NCI-H774 (cell line): ENCODE measurements around the gene KCNE2.
"Not testable (repeated sequence)": the region's sequence is repeated elsewhere in the genome, so short reads cannot be mapped to it uniquely, and the experiment has no call there.

ENCODE experiments used
- DNase-seq: peaks from one replicate; lab custom pipeline; 2025; lab: John Stamatoyannopoulos, UW

KCNE2 gene

DNA sequence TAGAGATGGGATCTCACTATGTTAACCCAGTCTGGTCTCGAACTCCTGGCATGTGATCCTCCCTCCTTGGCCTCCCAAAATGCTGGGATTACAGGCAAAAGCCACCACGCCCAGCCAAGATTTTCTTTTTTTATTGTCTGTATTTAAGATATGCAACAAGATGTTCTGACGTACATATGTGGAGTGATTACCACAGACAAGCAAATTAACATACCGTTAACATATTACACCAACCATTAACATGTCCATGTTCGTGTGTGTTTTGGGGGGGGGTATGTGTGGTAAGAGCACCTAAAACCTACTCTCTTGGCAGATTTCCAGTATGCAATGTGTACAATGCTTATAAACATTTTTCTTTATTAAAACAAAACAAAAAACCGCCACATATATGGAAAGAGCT is 10.6 kb upstream of the KCNE2 start:
- DNase-seq = no peak

DNA sequence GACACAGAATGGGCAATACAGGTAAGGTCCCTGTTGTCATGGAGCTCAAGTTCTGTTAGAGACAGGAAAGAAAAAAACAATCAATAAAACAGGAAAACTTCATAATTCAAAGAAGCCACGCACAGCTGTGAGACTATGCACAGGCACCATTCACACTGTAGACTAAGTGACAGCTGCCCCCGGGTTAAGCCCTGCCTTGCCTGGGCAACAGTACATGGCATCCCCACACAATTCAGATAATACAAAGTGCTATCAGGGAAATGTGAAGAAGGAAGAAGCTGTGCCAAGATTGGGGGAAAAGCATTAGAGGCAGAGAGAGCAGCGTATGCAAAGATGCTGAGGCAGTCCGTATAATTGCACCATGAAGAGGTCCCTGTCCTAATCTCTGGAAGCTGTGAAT is 9.0 kb upstream of the KCNE2 start:
- DNase-seq = no peak

DNA sequence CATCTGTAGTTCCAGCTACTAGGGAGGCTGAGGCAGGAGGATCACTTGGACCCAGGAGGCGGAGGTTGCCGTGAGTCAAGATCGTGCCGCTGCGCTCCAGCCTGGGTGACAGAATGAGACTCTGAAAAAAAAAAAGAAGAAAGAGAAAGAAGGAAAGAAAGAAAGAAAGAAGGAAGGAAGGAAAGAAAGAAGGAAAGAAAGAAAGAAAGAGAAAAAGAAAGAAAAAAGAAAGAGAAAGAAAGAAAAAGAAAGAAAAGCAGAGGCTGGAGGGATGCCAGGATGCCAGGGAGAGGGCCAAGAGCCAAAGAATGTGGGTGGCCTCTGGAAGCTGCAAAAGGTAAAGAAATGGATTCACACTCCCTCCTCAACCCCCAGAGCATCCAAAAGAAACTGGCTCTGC is 8.2 kb upstream of the KCNE2 start:
- DNase-seq = no peak

DNA sequence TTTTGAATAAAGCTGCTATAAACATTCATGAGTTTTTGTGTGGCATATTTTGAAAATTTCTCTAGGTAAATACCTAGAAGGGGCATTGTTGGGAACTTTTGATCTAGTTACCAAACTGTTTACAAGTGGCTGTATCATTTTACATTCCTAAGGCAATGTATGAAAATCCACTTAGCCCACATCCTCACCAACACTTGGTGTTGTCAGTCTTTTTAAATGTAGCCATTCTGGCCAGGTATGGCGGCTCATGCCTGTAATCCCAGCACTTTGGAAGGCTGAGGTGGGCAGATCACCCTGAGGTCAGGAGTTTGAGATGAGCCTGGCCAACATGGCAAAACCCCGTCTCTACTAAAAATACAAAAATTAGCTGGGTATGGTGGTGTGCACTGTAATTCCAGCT is 5.9 kb upstream of the KCNE2 start:
- no peak for DNase-seq

DNA sequence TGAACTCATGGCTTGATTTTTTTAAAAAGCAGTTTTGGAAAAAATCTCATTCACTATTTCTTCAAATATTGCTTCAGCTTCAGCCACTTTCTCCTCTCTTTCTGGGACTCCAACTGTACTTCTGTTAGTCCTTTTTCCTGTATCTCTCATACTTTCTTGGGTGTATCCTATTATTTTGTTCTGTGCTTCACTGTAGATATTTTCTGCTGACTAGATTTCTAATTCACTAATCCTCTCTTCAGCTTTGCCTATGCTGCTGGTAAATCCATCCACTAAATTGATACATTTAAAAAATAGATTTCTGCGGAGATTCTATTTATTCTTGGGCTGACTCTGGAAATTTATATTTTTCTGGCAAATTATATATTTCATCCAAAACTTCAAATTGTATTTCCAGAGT is 4.9 kb upstream of the KCNE2 start:
- no peak for DNase-seq

DNA sequence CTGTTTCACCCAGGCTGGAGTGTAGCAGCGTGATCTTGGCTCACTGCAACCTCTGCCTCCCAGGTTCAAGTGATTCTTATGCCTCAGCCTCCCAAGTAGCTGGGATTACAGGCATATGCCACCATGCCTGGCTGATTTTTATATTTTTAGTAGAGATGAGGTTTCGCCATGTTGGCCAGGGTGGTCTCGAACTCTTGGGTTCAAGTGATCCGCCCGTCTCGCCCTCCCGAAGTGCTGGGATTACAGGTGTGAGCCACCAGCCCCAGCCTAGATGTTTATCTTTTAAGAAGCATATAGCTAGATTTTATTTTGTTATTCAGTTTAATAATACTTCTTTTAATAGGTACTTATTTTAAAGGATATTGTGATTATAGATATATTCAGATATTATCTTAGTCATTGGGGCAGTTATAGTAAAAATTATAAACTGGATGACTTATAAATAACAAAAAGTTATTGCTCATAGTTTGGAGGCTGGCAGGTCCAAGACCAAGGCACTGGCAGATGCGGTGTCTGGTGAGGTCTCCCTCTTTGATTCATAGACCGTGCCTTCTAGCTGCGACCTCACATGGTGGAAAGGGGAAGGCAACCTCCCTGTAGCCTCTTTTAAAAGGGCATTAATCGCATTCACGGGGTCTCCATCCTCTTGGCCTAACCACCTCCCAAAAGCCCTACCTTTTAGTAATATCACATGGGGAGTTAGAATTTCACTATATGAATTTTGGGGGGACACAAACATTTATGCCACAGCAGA is 3.1 kb upstream of the KCNE2 start:
- DNase-seq = no peak

DNA sequence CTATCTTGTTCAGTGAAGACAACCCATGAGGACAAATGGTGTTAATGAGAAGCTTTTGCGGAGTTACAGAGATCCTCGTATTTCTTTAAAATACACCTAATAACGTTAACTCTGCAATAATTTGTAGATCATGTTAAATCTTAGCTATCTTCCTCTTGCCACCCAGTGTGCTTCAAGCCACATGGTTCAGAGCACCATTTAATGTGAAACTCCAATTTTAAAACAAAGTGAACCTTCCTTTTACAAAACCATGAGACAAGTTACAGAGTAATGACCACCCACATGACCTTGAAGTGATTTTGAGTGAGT is 1.7 kb upstream of the KCNE2 start:
- no peak for DNase-seq

DNA sequence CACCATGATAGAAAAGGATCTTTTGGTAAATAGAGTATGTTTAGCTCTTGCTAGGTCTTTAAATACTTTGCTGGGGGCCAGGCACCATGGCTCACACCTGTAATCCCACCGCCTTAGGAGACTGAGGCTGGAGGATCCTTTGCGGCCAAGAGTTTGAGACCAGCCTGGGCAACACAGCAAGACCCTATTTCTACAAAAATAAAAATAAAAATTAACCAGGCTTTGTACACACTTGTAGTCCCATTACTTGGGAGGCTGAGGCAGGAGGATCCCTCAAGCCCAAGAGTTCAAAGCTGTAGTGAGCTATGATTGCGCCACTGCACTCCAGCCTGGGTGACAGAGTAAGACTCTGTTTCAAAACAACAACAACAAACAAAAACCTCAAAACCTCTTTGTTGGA is 1.1 kb upstream of the KCNE2 start:
- DNase-seq = no peak

DNA sequence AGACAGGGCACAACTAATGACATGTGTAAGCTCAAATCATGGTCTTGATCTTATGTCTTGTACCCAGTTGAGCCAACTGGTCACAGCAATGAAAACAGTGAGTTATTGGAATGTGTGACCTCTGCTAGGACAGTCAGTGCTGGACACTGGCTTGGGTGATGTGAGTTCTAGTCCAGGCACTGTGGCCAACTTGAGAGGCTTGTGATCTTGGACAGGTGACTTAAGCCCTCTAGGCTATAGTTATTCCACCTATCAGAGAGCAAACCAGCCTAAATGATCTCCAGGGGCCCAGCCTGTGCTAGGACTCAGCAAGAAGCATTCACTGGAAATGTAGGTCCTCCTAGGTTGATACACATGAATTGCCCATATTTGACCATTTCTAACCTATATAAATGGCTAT is 1.1 kb downstream of the KCNE2 start:
- no peak for DNase-seq

DNA sequence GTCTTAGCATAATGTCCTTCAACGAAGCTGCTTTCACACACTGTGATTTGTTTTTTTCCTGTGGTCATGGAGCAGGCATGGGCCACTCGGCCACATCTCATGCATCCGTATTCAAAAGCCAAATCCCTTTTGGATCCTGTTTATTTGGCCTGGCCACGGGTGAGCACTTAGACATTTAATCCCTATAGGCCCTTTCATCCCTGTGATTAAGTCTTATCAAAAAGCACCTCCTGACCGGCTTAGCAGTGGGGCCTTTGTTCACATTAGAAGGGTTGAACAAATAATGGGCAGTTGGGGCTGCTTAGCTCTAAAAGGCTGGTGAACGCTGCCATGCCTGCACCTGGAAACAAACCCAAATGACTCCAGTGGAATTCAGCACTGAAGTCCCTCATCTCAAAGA is 2.0 kb downstream of the KCNE2 start:
- peak; percentile 19 for DNase-seq

DNA sequence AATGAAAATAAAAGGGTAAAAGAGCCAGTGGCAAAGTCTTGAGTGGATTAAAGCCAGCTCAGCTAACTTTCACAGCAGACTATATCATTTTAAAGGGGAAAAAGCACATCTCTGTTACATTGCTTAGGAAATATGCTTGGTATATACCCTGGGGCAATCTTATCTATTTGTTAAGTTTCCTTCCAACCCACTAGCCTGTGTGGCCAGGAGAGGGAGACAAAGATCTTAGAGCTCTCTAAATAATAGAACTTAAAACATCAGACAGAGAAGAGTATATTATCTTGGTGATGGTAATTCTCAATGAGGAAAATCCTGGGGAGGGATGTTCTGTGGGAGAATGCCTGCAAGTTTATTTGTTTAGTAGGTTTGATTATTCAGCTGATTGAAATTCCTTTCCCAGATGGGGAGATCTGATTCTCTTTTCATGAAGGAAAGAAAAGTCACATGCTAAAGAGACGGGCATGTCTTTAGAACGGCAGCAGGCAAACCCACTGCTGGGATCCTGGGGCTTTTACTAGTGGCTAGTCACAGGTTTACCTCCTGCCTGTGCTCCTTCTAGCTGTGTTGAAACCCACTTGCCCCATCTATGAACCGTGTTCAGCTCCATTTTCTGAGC is 3.6 kb downstream of the KCNE2 start:
- DNase-seq = peak; percentile 26

DNA sequence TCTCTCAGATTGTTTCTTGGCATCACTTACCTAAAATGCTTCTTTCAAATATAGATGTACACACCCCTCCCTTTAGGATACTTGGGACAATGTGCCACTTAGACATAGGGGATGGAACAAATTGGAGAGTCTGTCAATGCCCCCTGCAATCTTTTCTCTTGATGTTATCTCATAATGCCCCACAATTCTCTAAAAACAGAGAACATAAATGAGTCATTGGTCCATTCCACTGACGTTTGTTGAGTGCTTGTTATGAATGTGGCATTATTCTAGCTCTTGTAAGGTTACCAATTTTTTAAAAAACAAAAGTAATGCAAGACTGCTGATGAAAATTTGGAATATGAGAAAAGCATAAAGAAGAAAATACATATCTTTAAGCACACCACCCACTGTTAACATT is 5.9 kb downstream of the KCNE2 start:
- DNase-seq = no peak

DNA sequence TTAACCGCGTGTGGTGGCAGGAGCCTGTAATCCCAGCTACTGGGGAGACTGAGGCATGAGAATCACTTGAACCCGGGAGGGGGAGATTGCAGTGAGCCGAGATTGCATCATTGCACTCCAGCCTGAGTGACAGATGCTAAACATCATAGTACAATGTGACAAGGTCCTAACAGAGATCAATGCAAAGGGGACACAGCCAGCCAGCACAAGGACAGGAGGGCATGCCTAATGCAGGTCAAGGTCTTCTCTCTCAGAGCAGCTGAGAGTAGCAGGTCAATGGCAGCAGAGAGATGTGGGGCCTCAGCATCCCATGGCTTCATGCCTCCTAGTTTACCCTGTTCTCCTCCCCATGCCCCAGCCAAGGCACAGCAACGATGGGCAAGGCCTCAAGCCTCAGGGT is 8.5 kb downstream of the KCNE2 start:
- DNase-seq = no peak

DNA sequence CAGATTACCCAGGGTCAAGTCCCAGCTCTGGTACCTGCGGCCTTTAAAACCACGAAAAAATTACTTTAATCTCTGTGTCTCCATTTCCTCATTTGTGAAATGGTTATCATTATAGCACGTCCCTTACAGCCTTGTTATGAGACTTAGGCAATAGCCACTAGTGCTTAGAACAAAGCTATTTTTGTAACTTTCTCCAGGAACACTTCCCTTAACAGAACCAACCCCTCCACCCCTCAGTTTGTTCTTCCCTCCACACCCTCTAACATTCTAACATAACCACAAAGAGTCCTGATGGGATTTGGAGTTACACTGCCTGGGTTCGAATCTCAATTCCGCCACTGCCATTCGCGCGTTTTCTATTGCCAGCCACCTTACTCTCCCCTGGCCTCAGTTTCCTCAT is 10.7 kb downstream of the KCNE2 start:
- not testable (repeated sequence) for DNase-seq

DNA sequence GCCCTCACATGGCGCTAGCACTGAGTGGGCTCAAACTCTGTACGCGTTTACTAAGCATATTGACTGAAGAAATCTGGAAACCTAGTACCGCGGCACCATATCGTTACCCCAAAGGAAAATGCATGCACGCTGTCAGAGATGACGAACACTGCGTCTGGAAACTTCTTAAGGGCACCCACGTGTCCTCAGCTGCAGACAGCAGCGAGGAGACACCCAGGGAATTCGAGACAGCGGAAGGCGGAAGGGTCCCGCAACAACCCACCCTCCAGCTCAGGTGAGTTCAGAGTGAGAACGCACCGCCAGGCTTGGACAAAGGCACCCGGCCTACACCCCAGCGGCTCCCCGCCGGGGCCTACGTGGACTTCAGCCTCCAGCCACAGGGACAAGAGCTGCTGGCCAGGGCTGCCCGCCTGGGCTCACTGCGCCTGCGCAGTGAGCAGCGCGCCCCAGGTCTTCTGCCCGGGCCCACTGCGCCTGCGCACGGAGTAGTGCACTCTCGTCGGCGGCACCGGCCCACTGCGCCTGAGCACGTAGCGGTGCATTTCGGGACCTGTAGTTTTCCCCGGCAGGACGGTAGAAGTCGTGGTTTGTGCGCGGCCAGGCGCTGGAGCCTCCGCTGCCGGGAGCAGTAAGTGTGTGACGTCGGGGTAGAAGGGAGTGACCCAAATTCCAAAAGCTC is 11.3 kb downstream of the KCNE2 start, which contains the start of gene SMIM11:
Gene SMIM11 (plus strand): TSS at position 568 of the 679 bp plus-strand sequence. CDS start 3,998 bp downstream, outside the sequence.
- not testable (repeated sequence) for DNase-seq

DNA sequence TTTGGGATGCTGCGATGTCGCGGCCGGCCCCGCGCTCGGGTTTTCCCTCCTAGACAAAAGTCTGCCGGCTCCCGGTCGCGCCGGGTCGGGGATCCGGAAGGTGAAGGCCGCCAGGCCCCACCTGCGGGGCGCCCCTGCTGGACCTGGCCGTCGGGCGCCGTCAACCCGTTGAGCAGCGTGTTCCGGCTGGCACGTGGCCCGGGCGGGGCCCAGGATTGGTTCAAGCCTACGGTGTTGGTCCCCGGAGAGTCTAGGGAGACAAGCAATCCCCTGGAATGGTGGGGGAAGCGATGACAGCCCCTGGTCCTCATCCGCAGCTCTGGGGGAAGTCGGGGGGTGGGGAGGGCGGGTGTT is 11.8 kb downstream of the KCNE2 start:
- DNase-seq = not testable (repeated sequence)

DNA sequence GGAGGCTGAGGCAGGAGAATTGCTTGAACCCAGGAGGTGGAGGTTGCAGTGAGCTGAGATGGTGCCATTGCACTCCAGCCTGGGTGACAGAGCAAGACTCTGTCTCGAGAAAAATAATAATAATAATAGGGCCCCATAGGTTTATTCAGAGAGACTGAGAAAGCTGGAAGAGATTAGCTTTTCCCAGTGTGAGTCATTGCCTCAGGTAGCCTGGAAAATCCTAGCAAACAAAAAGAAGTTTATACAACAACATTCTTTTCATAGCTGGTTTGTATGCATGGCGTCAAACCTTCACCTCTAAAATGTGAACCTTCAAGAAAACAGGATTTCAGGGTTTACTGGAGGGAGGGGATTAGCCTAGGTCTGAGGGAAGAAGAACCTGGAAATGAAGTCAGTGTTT is 19.3 kb downstream of the KCNE2 start:
- DNase-seq = not testable (repeated sequence)

DNA sequence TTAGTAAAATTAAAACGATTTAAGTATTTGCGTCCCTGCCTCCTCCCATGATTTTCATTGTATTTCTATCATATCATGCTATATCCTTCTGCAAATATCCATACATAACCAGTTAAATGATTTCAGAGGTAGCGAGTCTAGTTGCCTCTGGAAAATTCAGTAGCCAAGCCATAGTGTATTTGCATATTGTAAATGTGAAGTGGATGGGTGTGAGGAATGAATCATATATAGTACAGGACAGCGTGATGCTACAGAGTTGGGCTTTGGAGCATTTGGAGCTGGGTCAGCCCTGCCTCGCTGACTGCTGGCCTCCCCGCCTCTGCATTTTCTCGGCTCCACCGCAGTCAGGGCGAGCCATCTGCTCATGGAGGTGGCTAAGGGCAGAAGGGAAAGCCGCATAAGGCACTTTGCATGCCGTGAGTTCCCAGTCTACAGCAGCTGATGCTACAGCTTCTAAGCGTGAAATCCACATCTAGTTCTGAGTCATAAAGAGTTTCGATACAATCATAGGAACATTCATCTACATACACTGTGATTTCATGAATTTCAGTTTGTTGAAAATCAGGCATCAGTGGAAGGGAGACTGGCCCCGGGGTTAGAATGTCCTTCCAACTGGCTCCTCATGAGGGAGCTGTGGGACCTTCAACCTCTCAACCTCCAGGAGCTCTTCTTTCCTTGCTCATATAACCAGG is 20.1 kb downstream of the KCNE2 start:
- DNase-seq = not testable (repeated sequence)

DNA sequence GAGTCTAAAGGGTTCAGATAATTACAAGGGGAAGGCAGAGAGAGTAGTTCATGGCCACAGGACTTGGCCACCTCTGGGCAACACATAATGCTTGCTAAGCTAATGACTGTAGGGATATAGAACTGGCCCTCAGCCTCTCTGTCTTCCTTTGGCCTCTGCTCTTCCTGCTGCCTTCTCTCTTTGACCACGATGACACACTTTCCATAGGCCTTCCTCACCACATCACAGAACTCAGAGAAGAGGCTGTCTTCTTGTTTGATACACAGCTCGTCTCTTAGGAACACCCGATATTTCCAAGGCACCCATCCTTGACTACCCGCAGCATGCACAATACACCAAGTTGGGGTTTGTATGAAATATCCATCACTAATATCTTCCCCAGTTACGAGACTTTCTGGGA is 36.7 kb downstream of the KCNE2 start:
- DNase-seq = not testable (repeated sequence)

DNA sequence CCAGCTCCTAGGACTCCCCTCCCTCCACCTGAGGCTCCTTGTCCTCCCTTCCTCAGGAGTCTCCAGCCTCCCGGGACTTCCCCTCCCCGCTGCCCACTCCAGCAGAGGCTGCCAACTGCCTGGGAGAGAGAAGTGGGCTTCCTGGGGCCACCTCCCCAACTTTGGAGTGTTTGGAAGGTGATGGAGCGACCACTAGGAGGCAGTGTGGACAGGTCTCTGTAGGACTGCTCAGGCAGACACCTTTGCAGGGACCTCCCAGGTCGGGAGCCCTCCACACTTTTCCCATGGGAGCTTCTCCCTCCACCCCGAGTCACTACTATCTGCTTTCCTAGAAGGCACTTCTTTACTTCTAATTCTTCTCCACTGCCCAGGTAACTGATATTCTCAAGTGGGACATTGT is 40.9 kb downstream of the KCNE2 start:
- not testable (repeated sequence) for DNase-seq

DNA sequence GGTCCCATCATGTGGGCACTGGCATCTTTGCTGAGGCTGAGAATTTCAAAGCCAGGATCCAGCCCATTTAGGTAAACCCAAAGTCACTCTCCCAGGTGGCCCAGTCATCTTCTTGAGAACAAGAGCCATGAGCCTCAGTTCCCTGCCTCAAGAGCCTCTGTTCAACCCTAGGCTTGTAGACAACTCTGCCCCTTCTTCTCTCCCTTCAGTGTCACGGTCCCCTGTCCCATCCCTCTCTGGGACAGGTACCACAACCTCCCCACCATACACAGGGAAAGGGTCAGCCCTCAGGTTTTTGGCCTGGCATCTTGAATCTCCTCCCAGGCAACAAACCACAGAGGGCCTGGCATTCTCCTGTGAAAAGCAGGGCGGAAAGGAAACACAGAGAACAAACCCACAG is 41.9 kb downstream of the KCNE2 start:
- not testable (repeated sequence) for DNase-seq

DNA sequence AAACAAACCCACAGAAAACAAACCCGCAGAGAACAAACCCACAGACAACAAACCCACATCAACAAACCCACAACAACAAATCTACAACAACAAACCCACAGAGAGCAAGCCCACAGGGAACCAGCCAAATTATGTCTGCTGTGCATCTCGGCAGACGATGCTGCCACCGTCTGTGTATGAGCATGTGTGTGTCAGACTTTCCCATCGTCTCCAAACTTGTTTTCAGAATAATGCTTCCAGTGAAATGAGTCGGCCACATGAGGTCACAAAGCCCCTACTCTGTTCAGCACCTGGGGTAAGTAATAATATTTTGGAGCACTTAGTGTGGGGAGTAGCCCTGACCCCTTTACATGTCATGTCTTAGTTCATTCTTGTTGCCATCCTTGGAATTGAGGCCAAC is 42.3 kb downstream of the KCNE2 start:
- DNase-seq = not testable (repeated sequence)

DNA sequence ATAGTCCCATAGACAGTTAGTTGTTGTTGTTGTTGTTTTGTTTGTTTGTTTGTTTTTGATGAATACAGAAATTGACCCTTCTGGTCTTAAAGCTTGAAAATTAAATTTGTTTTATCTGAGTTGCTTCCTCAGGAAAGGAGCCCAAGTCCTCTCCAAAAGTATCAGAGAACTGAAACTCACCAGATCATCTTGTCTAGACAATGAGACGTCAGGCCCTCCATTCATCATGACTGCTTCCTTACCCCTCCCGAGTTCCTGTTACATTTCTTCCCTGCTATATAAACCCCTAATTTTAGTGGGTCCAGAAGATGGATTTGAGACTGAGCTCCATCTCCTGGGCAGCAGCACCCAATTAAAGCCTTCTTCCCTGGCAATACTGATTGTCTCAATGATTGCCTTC is 42.9 kb downstream of the KCNE2 start:
- not testable (repeated sequence) for DNase-seq
